ENCODE measurements around the gene ASIC3.

The ASIC3 gene

DNA sequence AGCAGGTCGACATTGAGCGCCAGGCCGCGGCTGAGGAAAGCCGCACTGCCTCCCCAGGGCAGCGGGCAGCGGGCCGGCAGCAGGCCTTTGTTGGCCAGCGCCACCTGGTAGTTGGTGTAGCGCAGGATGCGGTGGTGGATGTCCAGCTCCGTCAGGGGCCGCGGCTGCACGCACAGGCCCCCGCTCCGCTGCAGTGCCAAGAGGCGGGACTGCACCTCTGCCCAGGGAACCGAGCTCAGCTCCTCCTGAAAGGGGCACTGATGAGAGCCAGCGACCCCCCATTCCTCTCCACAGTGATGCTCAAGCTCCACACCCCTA is 29.2 kb upstream of the ASIC3 start:
- peak overlapping the region; percentile 92 for H3K27ac ChIP-seq
- TF ChIP-seq ZFX (IDR thresholded peaks at IDR 0.05) (peak; percentile 23; the same call in 1 of the 2 replicates), CTCF (conservative IDR thresholded peaks at IDR 0.05) (no peak)

DNA sequence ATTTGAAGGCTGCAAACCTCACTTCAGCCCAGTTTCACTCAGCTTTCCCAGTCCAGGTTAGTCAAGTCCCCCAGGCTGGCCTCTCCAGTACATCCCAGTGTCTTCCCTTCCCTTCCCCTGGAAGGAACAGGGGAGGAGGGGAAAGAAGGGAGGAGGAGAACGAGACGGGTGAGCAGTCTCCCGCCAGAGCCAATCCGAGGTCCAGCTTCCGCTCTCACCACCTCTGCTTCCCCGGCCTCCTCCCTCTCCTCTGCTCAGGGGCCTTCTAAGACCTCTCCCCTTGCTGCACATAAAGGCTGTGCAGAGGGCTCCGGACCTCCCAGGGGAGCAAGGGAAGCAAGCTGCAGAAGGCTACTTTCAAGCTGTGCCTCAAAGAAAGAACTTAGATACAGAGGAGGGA is 28.1 kb upstream of the ASIC3 start:
- TF ChIP-seq CTCF (conservative IDR thresholded peaks at IDR 0.05) (no peak), ZFX (IDR thresholded peaks at IDR 0.05) (no peak)
- no peak overlapping the region; the same call in 1 of the 2 replicates for H3K27ac ChIP-seq

- no peak for TF ChIP-seq CTCF (conservative IDR thresholded peaks at IDR 0.05)
- TF ChIP-seq ZFX (IDR thresholded peaks at IDR 0.05) = no peak
- H3K27ac ChIP-seq = no peak overlapping the region
Observed at GRCh38 chr7:151023232-151023631, 25.1 kb upstream of the ASIC3 start.

- no peak within 1 kb of the TSS for H3K27ac ChIP-seq
- TF ChIP-seq CTCF (conservative IDR thresholded peaks at IDR 0.05) (no peak), ZFX (IDR thresholded peaks at IDR 0.05) (no peak)
Observed at GRCh38 chr7:151024435-151025056, 23.8 kb upstream of the ASIC3 start, which contains the start of gene ATG9B. Gene ATG9B, minus strand, starts transcription at chr7:151024494. Its CDS starts 71 bp downstream, at chr7:151024423.

DNA sequence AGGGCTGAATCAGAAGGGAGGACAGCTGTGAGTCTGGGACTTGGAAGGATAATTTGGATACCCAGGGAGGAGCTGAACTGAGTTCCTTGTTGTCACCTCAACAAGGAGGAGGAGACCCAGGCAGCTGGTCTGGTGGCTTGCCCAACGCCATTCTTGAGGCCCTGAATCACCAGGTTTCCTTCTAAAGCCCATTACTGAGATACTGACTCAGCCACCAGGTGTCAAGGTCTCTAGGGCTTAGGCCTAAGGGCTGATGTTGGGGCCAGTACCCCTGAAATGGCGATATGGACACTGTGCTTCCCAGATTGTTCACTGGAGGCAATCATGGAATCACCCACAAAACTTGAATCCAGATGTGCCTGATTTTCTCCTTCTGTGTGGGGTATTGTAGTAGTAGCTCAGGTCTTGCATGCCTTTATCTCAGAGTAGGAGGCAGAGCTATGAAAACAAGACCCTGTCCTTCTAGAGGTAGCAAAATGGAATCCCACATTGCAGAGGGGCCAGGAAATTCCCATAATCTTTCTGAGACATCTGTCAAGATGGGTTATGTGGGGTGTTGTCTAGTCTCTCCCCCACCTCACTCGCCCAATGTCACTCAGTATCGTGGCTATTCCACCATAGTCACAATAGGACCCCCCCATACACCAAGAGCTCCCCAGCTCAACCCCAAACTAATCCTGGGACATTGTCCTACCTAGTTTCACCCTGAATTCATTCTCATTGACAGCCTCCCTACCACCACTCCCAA is 22.2 kb upstream of the ASIC3 start:
- no peak for TF ChIP-seq CTCF (conservative IDR thresholded peaks at IDR 0.05)
- TF ChIP-seq ZFX (IDR thresholded peaks at IDR 0.05) = no peak
- H3K27ac ChIP-seq = no peak overlapping the region

GRCh38 chr7:151026771-151027727 is 21.3 kb upstream of the ASIC3 start:
- peak overlapping the region; percentile 70 for H3K27ac ChIP-seq

- H3K27ac ChIP-seq = peak overlapping the region; percentile 70
Observed at GRCh38 chr7:151027728-151028130, 20.6 kb upstream of the ASIC3 start.
